ENCODE results near the gene ZNF37A. TPM values are rescaled to one million over a fixed set of nuclear protein-coding genes. Genes with fewer than 3 reads are reported as not detected.

The ZNF37A gene
- total RNA-seq, 3 donors from 2014 or later = 14.2 to 32.1 (median 21.3) TPM

GRCh38 chr10:38094927-38095574, 914 bp downstream of the ZNF37A start:
- Histone ChIP-seq H3K27me3 (no peaks in the 10 kb centered on the region), H3K36me3 (no peaks in the 10 kb centered on the region), H3K4me1 (no peaks in the 10 kb centered on the region), H3K9me3 (peaks cover 6% of the 10 kb centered on the region in 2 donors), H3K4me3 (peak overlapping the region; percentile 87 to 98 (median 88)), H3K27ac (peak overlapping the region; percentile 94 to 97)
- TF ChIP-seq CTCF (IDR thresholded peaks at IDR 0.05) (no peak), POLR2A (IDR thresholded peaks at IDR 0.05) (no peak), POLR2AphosphoS5 (IDR thresholded peaks at IDR 0.05) (no peak)
- intact Hi-C loops (cut with DNase I; ENCODE audit: low total_unique reads) = no loop called here
- DNase-seq (ENCODE audit: low spot score in 2 of 2) = no peak

GRCh38 chr10:38102880-38103279, 8.7 kb downstream of the ZNF37A start:
- no peak overlapping the region for H3K4me3 ChIP-seq
- H3K27me3 ChIP-seq = no peaks in the 10 kb centered on the region
- intact Hi-C loops (cut with DNase I; ENCODE audit: low total_unique reads) = no loop called here
- H3K4me1 ChIP-seq = no peaks in the 10 kb centered on the region
- no peak overlapping the region for H3K27ac ChIP-seq
- no peak for DNase-seq (ENCODE audit: low spot score in 2 of 2)
- TF ChIP-seq POLR2AphosphoS5 (IDR thresholded peaks at IDR 0.05) = no peak
- no peak for TF ChIP-seq POLR2A (IDR thresholded peaks at IDR 0.05)
- no peak for TF ChIP-seq CTCF (IDR thresholded peaks at IDR 0.05)
- H3K9me3 ChIP-seq = peaks cover 51 to 65% of the 10 kb centered on the region in 2 donors
- no peaks in the 10 kb centered on the region for H3K36me3 ChIP-seq

GRCh38 chr10:38103756-38104155, 9.6 kb downstream of the ZNF37A start:
- H3K27me3 ChIP-seq = no peaks in the 10 kb centered on the region
- TF ChIP-seq POLR2AphosphoS5 (IDR thresholded peaks at IDR 0.05) (no peak), POLR2A (IDR thresholded peaks at IDR 0.05) (no peak), CTCF (IDR thresholded peaks at IDR 0.05) (no peak)
- no peak for DNase-seq (ENCODE audit: low spot score in 2 of 2)
- H3K36me3 ChIP-seq = no peaks in the 10 kb centered on the region
- intact Hi-C loops (cut with DNase I; ENCODE audit: low total_unique reads) = no loop called here
- H3K9me3 ChIP-seq = peaks cover 56 to 74% of the 10 kb centered on the region in 2 donors
- H3K27ac ChIP-seq = no peak overlapping the region
- H3K4me3 ChIP-seq = no peak overlapping the region
- no peaks in the 10 kb centered on the region for H3K4me1 ChIP-seq

- Histone ChIP-seq H3K27ac (no peak overlapping the region), H3K27me3 (no peaks in the 10 kb centered on the region), H3K9me3 (peaks cover 88 to 100% of the 10 kb centered on the region in 2 donors), H3K4me3 (no peak overlapping the region), H3K4me1 (no peaks in the 10 kb centered on the region), H3K36me3 (peaks cover 19% of the 10 kb centered on the region)
- intact Hi-C loops (cut with DNase I; ENCODE audit: low total_unique reads) = loop anchor here (10.0 kb wide), 1 partner anchor 1113 kb away; no protein-coding TSS in a partner anchor
- TF ChIP-seq POLR2AphosphoS5 (IDR thresholded peaks at IDR 0.05) (no peak), CTCF (IDR thresholded peaks at IDR 0.05) (no peak), POLR2A (IDR thresholded peaks at IDR 0.05) (no peak)
- no peak for DNase-seq (ENCODE audit: low spot score in 2 of 2)
These were observed 18.0 kb downstream of the ZNF37A start for GRCh38 chr10:38112159-38112558.

- intact Hi-C loops (cut with DNase I; ENCODE audit: low total_unique reads) = loop anchor here (10.0 kb wide), 1 partner anchor 1107 kb away; no protein-coding TSS in a partner anchor
- peaks cover 19% of the 10 kb centered on the region for H3K36me3 ChIP-seq
- H3K27ac ChIP-seq = no peak overlapping the region
- peaks cover 96 to 100% of the 10 kb centered on the region in 2 donors for H3K9me3 ChIP-seq
- H3K27me3 ChIP-seq = no peaks in the 10 kb centered on the region
- H3K4me3 ChIP-seq = no peak overlapping the region
- DNase-seq (ENCODE audit: low spot score in 2 of 2) = no peak
- no peaks in the 10 kb centered on the region for H3K4me1 ChIP-seq
- no peak for TF ChIP-seq CTCF (IDR thresholded peaks at IDR 0.05)
These were observed 24.1 kb downstream of the ZNF37A start for GRCh38 chr10:38118072-38118807.
